Rectal smooth muscle tissue (tissue), 1 donor: ENCODE results near the gene BCL11A.
"Not testable (repeated sequence)": the region's sequence is repeated elsewhere in the genome, so short reads cannot be mapped to it uniquely, and the experiment has no call there.

Source experiments
- H3K27ac ChIP-seq: one replicate; pipeline ENCODE4 v1.7.0; 2013; ENCODE audit warnings: low read depth, low read length, inconsistent platforms
- H3K27me3 ChIP-seq: one replicate; pipeline ENCODE4 v1.7.0; 2013; ENCODE audit warnings: low read length; ENCODE audit not compliant: control insufficient read depth, insufficient read depth
- H3K36me3 ChIP-seq: one replicate; pipeline ENCODE4 v1.7.0; 2013; ENCODE audit warnings: low read length; ENCODE audit not compliant: control insufficient read depth, insufficient read depth
- H3K4me1 ChIP-seq: one replicate; pipeline ENCODE4 v1.7.0; 2013; ENCODE audit warnings: low read length; ENCODE audit not compliant: control insufficient read depth, insufficient read depth
- H3K4me3 ChIP-seq: one replicate; pipeline ENCODE4 v1.7.0; 2013; ENCODE audit warnings: low read length
- H3K9ac ChIP-seq: one replicate; pipeline ENCODE4 v1.7.0; 2013; ENCODE audit warnings: low read length

The BCL11A gene

DNA sequence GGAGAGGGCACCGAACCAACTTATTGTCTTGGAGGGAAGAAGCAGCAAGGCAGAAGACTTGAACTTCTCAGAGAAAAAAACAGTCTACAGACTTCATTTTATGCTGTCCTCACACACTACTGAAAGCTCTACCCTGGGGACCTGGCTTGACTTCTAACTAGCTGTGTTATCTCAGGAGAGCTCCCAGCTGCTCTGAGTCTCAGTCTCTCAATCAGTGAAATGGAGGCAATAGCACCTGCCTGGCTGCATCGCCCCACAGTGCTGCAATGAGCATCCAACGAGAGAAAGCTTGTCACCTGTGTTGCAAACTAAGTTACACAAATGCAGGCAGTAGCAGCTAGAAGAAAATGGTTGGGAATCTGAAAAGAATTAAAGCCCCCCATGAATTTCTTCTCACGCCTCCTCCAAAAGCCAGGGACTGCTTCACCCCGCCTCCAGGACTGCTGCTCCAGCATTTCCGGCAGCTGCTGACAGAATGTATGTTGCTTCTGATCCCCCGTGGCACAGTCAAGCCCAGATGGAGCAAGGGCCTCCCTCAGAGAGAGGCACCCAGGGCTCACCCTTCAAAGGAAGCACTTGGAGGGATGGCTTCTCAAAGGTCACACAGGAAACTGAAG lies 116.3 kb downstream of the BCL11A start:
- H3K27me3 ChIP-seq = no peaks in the 10 kb centered on the region
- no peaks in the 10 kb centered on the region for H3K4me1 ChIP-seq
- no peak overlapping the region for H3K27ac ChIP-seq
- no peak overlapping the region for H3K9ac ChIP-seq
- H3K4me3 ChIP-seq = no peak overlapping the region
- no peaks in the 10 kb centered on the region for H3K36me3 ChIP-seq

DNA sequence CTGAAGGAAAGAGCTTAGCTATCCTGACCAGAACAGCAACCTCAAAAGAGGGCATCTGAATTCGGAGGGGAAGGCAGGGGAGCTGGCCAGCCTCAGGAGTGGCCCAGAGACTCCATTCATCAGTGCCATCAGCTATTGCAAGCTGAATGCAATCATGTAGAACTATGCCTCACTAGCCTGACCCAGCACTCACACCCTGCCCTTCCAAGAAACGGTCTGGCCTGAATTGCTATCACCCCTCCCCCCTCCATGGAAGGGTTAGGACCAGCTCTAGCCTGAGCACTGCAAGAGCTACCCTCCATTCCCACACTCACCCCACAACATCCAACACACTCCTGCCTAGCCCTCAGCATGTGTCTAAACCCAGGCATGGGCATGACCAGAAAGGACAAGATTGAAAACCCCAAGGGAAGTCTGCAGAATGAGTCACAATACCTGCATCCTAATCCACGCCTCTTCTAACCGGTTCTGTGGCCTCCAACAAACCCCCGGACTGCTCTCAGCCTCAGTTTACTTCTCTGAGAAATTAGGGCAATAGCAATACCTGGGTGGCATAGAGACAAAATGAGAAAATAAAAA lies 120.3 kb downstream of the BCL11A start:
- no peak overlapping the region for H3K4me3 ChIP-seq
- no peak overlapping the region for H3K9ac ChIP-seq
- no peak overlapping the region for H3K27ac ChIP-seq
- no peaks in the 10 kb centered on the region for H3K4me1 ChIP-seq
- H3K36me3 ChIP-seq = no peaks in the 10 kb centered on the region
- no peaks in the 10 kb centered on the region for H3K27me3 ChIP-seq

DNA sequence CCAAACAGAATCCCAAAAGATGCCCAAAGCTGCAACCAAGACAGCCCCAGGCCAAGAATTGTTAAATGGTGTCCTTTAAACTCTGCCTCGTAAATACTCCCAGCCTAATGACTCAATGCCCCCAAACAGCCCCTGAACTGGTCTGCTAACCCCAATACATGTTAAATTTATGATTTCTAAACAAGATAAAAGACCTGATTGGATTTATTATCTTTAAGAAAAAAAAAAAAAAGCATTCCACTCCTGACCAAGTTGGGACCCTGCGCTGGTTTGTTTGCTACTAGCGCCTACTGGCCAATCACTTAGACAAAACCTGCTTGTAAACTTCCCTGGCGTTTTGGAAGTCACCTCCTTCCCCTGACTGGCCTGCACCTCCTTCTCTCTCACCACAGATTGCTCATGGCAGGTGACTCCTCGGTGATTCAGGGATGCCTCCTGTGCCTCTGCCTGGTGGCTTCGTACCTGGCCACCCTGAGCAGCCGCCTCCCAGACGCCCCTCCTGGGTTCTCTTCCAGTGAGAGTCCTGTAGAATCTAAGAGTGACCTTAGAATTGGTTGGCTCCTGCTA lies 121.3 kb downstream of the BCL11A start:
- H3K27ac ChIP-seq = no peak overlapping the region
- H3K4me1 ChIP-seq = no peaks in the 10 kb centered on the region
- H3K36me3 ChIP-seq = no peaks in the 10 kb centered on the region
- no peak overlapping the region for H3K4me3 ChIP-seq
- no peak overlapping the region for H3K9ac ChIP-seq
- H3K27me3 ChIP-seq = no peaks in the 10 kb centered on the region

GRCh38 chr2:60429681-60430080 lies 123.8 kb downstream of the BCL11A start:
- H3K36me3 ChIP-seq = no peaks in the 10 kb centered on the region
- no peak overlapping the region for H3K4me3 ChIP-seq
- no peak overlapping the region for H3K27ac ChIP-seq
- no peaks in the 10 kb centered on the region for H3K27me3 ChIP-seq
- H3K4me1 ChIP-seq = no peaks in the 10 kb centered on the region
- H3K9ac ChIP-seq = no peak overlapping the region

DNA sequence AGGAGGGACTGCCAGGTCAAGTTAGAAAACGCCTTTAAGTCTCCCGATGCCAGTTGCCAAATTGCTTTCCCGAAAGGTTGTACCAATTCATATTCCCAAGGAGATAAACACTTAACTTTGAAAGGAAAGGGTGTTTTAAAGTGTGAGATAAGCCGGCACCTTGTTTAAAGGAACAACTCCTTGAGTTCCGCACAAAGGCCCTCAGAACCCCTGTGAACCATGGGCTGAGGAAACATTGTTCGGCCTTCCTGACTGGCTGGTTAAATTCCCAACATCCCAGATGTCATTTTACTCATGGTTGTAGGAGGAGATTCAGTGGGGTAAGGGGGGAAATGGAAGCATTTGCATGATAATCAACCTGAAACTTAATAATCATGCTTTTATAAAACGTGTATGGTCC lies 126.6 kb downstream of the BCL11A start:
- Histone ChIP-seq H3K27me3 (no peaks in the 10 kb centered on the region), H3K9ac (no peak overlapping the region), H3K27ac (no peak overlapping the region), H3K4me3 (no peak overlapping the region), H3K4me1 (no peaks in the 10 kb centered on the region), H3K36me3 (no peaks in the 10 kb centered on the region)

- H3K9ac ChIP-seq = no peak overlapping the region
- no peak overlapping the region for H3K27ac ChIP-seq
- H3K4me1 ChIP-seq = no peaks in the 10 kb centered on the region
- no peaks in the 10 kb centered on the region for H3K36me3 ChIP-seq
- H3K27me3 ChIP-seq = no peaks in the 10 kb centered on the region
- no peak overlapping the region for H3K4me3 ChIP-seq
Measured at GRCh38 chr2:60426341-60426740, 127.1 kb downstream of the BCL11A start.

DNA sequence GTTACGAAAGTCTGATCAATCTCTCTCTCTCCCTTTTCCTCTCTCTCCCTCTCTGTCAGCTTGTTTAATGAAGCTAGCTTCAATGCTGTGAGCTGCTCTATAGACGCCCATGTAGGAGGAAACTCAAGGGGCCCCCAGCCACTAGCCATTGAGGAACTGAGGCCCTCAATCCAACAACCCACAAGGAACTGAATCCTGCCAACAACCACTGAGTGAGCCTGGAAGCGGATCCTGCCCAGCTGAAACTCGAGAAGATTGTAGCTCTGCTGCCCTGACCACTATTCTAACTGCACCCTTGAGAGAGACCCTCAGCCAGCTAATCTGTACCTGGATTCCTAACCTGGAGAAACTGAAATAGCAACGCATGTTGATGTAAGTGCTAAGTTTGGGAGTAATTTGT lies 129.2 kb downstream of the BCL11A start:
- Histone ChIP-seq H3K4me1 (no peaks in the 10 kb centered on the region), H3K36me3 (no peaks in the 10 kb centered on the region), H3K27ac (no peak overlapping the region), H3K9ac (no peak overlapping the region), H3K27me3 (no peaks in the 10 kb centered on the region), H3K4me3 (no peak overlapping the region)

GRCh38 chr2:60423505-60423904 lies 129.9 kb downstream of the BCL11A start:
- no peaks in the 10 kb centered on the region for H3K27me3 ChIP-seq
- H3K9ac ChIP-seq = no peak overlapping the region

GRCh38 chr2:60422826-60423483 lies 130.5 kb downstream of the BCL11A start:
- Histone ChIP-seq H3K9ac (no peak overlapping the region), H3K27ac (no peak overlapping the region), H3K4me1 (no peaks in the 10 kb centered on the region), H3K36me3 (no peaks in the 10 kb centered on the region), H3K4me3 (no peak overlapping the region), H3K27me3 (no peaks in the 10 kb centered on the region)

More at GRCh38 chr2:60423505-60423904, 129.9 kb downstream of the BCL11A start:
- Histone ChIP-seq H3K36me3 (no peaks in the 10 kb centered on the region), H3K4me1 (no peaks in the 10 kb centered on the region), H3K27ac (no peak overlapping the region), H3K4me3 (no peak overlapping the region)

GRCh38 chr2:60417210-60417609 lies 136.2 kb downstream of the BCL11A start:
- H3K4me1 ChIP-seq, H3K36me3 ChIP-seq, H3K27me3 ChIP-seq, H3K4me3 ChIP-seq, H3K27ac ChIP-seq, H3K9ac ChIP-seq: not testable (repeated sequence)

GRCh38 chr2:60416221-60417008 lies 137.0 kb downstream of the BCL11A start:
- no peaks in the 10 kb centered on the region for H3K27me3 ChIP-seq
- no peak overlapping the region for H3K27ac ChIP-seq
- no peaks in the 10 kb centered on the region for H3K36me3 ChIP-seq
- no peaks in the 10 kb centered on the region for H3K4me1 ChIP-seq
- no peak overlapping the region for H3K4me3 ChIP-seq
- no peak overlapping the region for H3K9ac ChIP-seq

DNA sequence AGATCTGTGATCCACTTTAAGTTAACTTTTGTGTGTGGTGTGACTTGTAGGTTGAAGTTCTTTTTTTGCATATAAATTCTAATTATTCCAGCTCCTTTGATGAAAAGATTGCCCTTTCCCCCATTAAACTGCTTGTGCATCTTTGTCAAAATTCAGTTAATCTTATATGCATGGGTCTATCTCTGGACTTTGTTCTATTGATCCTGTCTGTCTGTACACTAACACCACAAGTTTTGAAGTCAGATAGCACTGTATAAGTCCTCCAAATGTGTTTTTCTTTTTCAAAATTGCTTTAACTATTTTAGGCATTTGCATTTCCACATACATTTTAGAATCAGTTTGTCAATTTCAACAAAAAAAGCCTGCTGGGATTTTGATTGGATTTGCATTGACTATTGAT lies 137.6 kb downstream of the BCL11A start:
- no peaks in the 10 kb centered on the region for H3K27me3 ChIP-seq
- H3K4me1 ChIP-seq = no peaks in the 10 kb centered on the region
- H3K36me3 ChIP-seq = no peaks in the 10 kb centered on the region
- H3K27ac ChIP-seq = no peak overlapping the region
- H3K9ac ChIP-seq = no peak overlapping the region
- H3K4me3 ChIP-seq = no peak overlapping the region
